Panc1 (cell line): ENCODE data around the gene VTI1A.
"Not testable (repeated sequence)": the region's sequence is repeated elsewhere in the genome, so short reads cannot be mapped to it uniquely, and the experiment has no call there.

ENCODE experiments used
- POLR2AphosphoS5 ChIP-seq: IDR thresholded peaks from 2 replicates; pipeline ENCODE4 v1.6.1; 2012; ENCODE audit warnings: mild to moderate bottlenecking, low read depth, low read length, moderate library complexity
- TCF7L2 ChIP-seq: IDR thresholded peaks from 2 replicates; pipeline ENCODE4 v1.6.1; 2011; ENCODE audit warnings: mild to moderate bottlenecking, low read depth, low read length, inconsistent platforms
- TF ChIP-seq, protein P1 (sequence below): fragments of 450-650 bp; IDR thresholded peaks from 2 replicates; pipeline ENCODE4 v1.5.1; 2017; ENCODE audit warnings: mild to moderate bottlenecking
- TF ChIP-seq, protein P2 (sequence below), 2 experiments: IDR thresholded peaks; 2 replicates each; pipeline ENCODE4 v1.6.1; 2011 to 2012; ENCODE audit warnings: low read depth in 2 of 2, control low read depth in 1 of 2, low read length in 1 of 2, mild to moderate bottlenecking in 1 of 2, moderate library complexity in 1 of 2; ENCODE audit not compliant: insufficient read depth in 1 of 2

DNA sequence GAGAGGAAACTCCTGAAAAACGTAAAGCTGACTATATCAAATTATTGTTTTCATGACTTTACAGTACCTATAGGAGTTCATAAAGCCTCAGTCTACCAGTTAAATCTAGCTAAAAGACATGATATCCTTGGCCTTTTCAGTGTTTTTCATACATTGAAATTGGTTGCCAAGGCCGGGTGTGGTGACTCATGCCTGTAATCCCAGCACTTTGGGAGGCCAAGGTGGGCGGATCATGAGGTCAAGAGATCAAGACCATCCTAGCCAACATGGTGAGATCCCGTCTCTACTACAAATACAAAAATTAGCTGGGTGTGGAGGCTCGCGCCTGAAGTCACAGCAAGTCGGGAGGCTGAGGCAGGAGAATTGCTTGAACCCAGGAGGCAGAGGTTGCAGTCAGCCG is 53.0 kb downstream of the VTI1A start:
- TF ChIP-seq, protein P1, sequence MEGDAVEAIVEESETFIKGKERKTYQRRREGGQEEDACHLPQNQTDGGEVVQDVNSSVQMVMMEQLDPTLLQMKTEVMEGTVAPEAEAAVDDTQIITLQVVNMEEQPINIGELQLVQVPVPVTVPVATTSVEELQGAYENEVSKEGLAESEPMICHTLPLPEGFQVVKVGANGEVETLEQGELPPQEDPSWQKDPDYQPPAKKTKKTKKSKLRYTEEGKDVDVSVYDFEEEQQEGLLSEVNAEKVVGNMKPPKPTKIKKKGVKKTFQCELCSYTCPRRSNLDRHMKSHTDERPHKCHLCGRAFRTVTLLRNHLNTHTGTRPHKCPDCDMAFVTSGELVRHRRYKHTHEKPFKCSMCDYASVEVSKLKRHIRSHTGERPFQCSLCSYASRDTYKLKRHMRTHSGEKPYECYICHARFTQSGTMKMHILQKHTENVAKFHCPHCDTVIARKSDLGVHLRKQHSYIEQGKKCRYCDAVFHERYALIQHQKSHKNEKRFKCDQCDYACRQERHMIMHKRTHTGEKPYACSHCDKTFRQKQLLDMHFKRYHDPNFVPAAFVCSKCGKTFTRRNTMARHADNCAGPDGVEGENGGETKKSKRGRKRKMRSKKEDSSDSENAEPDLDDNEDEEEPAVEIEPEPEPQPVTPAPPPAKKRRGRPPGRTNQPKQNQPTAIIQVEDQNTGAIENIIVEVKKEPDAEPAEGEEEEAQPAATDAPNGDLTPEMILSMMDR = not testable (repeated sequence)
- TF ChIP-seq POLR2AphosphoS5, TCF7L2: not testable (repeated sequence)
- TF ChIP-seq, protein P2, sequence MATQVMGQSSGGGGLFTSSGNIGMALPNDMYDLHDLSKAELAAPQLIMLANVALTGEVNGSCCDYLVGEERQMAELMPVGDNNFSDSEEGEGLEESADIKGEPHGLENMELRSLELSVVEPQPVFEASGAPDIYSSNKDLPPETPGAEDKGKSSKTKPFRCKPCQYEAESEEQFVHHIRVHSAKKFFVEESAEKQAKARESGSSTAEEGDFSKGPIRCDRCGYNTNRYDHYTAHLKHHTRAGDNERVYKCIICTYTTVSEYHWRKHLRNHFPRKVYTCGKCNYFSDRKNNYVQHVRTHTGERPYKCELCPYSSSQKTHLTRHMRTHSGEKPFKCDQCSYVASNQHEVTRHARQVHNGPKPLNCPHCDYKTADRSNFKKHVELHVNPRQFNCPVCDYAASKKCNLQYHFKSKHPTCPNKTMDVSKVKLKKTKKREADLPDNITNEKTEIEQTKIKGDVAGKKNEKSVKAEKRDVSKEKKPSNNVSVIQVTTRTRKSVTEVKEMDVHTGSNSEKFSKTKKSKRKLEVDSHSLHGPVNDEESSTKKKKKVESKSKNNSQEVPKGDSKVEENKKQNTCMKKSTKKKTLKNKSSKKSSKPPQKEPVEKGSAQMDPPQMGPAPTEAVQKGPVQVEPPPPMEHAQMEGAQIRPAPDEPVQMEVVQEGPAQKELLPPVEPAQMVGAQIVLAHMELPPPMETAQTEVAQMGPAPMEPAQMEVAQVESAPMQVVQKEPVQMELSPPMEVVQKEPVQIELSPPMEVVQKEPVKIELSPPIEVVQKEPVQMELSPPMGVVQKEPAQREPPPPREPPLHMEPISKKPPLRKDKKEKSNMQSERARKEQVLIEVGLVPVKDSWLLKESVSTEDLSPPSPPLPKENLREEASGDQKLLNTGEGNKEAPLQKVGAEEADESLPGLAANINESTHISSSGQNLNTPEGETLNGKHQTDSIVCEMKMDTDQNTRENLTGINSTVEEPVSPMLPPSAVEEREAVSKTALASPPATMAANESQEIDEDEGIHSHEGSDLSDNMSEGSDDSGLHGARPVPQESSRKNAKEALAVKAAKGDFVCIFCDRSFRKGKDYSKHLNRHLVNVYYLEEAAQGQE (IDR thresholded peaks at IDR 0.05; ENCODE audit: insufficient read depth in 1 of 2, low read depth in 2 of 2, low read length in 1 of 2) = not testable (repeated sequence)
